H1 (cell line): ENCODE data around the gene PKP1. TPM values are rescaled to one million over a fixed set of nuclear protein-coding genes. Genes with fewer than 3 reads are reported as not detected.

Source experiments
- POLR2A ChIP-seq, 2 experiments: IDR thresholded peaks; 1 replicate in 1 of 2; 2 replicates in 1 of 2; pipeline ENCODE4 v1.6.1; 2011; ENCODE audit warnings: low read depth in 2 of 2, low read length in 2 of 2, mild to moderate bottlenecking in 2 of 2; ENCODE audit errors: control extremely low read depth in 1 of 2
- RFX5 ChIP-seq: IDR thresholded peaks from 2 replicates; pipeline ENCODE4 v1.6.1; 2011; ENCODE audit warnings: low read depth, low read length, improper control_type of control experiment, borderline replicate concordance
- polyA plus RNA-seq, 7 experiments: library from polyadenylated mRNA; depleted of rRNA in 3 of 7; stranded (reverse) in 5 of 7; unstranded in 2 of 7; fragments of >200 nt in 5 of 7; fragments of 200-250 nt in 2 of 7; gene quantifications; 1 replicate in 5 of 7; 2 replicates in 1 of 7; 4 replicates in 1 of 7; pipeline versions ENCODE4 v1.2.1 to v1.2.3, GENCODE V29; 2011 to 2013; ENCODE audit warnings: missing spikeins in 2 of 7, mixed read lengths in 2 of 7
- total RNA-seq: library from RNA; stranded (reverse); fragmentation: NEBNext Ultra II Directional; extraction: Animal tissue kit (Norgen Biotek cat#: 25700); gene quantifications from 2 replicates; pipeline ENCODE4 v1.2.1, GENCODE V29; 2021

Gene PKP1
- total and polyA plus RNA-seq, 2 of the 8 experiments (the other 6 are each of a cell fraction or from before 2014, with no cell fraction given): 0.21 to 0.95 TPM

DNA sequence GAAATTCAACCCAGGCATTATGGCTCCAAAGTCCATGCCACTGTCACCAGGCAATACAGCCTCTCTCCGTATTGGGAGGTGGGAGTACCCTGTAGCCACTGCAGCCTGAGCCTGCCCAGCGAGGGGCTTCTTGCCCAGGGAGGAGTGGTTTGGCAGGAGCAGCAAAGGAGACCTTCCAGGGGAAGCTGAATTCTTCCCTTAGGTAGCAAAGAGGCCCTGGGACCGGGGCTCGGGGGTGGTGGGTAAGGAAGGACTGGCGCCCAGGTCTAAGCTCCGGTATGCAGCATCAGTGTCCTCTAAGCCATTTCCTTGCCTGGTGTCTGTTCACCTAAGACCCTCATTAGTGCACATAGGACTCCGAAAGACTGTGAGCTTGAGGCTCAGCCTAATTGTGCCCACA lies 77.2 kb downstream of the PKP1 start (continued):
- TF ChIP-seq RFX5: no peak
- no peak for TF ChIP-seq POLR2A (IDR thresholded peaks at IDR 0.05; ENCODE audit: control extremely low read depth in 1 of 2, low read depth in 2 of 2, low read length in 2 of 2)
